Heart left ventricle (tissue), 16 donors: ENCODE measurements around the gene FSTL3. TPM values are rescaled to one million over a fixed set of nuclear protein-coding genes. Genes with fewer than 3 reads are reported as not detected.

Experiments used
- ATAC-seq, 4 donors: fragments of 200-7000 bp; cut with Tn5 transposase; one replicate each; pipeline ENCODE4 v1.9.1; 2020 to 2022; ENCODE audit warnings: moderate library complexity in 4 of 4, mild to moderate bottlenecking in 3 of 4, moderate number of reproducible peaks in 1 of 4
- DNase-seq, 5 donors: peaks; one replicate each; pipeline ENCODE4 v3.0.0-alpha.2; 2020
- H3K27ac ChIP-seq, 12 donors: fragments of 200-600 bp; sonication (generic) in 4 of 12; one replicate each; pipeline versions ENCODE4 v1.5.0 to v1.8.0; 2016 to 2022; ENCODE audit warnings: mild to moderate bottlenecking in 2 of 12
- H3K27me3 ChIP-seq, 9 donors: fragments of 200-600 bp; sonication (generic) in 2 of 9; one replicate each; pipeline versions ENCODE4 v1.5.1 to v1.8.0; 2016 to 2022; ENCODE audit warnings: mild to moderate bottlenecking in 3 of 9
- H3K36me3 ChIP-seq, 9 donors: fragments of 200-600 bp; sonication (generic) in 2 of 9; one replicate each; pipeline versions ENCODE4 v1.5.0 to v1.8.0; 2018 to 2022; ENCODE audit warnings: mild to moderate bottlenecking in 2 of 9
- H3K4me1 ChIP-seq, 12 donors: fragments of 200-600 bp; sonication (generic) in 4 of 12; one replicate each; pipeline versions ENCODE4 v1.5.0 to v1.8.0; 2016 to 2022; ENCODE audit warnings: mild to moderate bottlenecking in 3 of 12
- H3K4me3 ChIP-seq, 12 donors: fragments of 200-600 bp; sonication (generic) in 4 of 12; one replicate each; pipeline versions ENCODE4 v1.5.0 to v1.8.0; 2017 to 2022; ENCODE audit warnings: mild to moderate bottlenecking in 9 of 12, moderate library complexity in 4 of 12
- H3K9me3 ChIP-seq, 12 donors: fragments of 200-600 bp; sonication (generic) in 4 of 12; one replicate each; pipeline versions ENCODE4 v1.5.0 to v1.8.0; 2016 to 2022; ENCODE audit warnings: mild to moderate bottlenecking in 1 of 12
- CTCF ChIP-seq, 12 donors: fragments of 200-600 bp; sonication (generic) in 4 of 12; IDR thresholded peaks; one replicate each; pipeline versions ENCODE4 v1.5.0 to v1.8.0; 2018 to 2022; ENCODE audit warnings: antibody characterized with exemption in 12 of 12, mild to moderate bottlenecking in 5 of 12
- POLR2A ChIP-seq, 2 donors: fragments of 450-650 bp; IDR thresholded peaks; one replicate each; pipeline ENCODE4 v1.6.1; 2017; ENCODE audit warnings: antibody characterized with exemption in 2 of 2, mild to moderate bottlenecking in 2 of 2, moderate library complexity in 2 of 2
- WGBS, 4 donors: extraction: QIAGEN DNeasy Blood & Tissue Kit in 2 of 4; methylation state at CpG; one replicate each; pipeline versions ENCODE4 v1.1.5 to v1.1.7; 2013 to 2018; 5-methylcytosine and 5-hydroxymethylcytosine counted together
- intact Hi-C, 10 donors: fragments of 100-400 bp; cut with DNase I; formaldehyde crosslinking; loops; one replicate each; pipeline versions ENCODE4 v1.11.1 to v1.14.2; 2022
- polyA plus RNA-seq, 2 donors: library from polyadenylated mRNA; stranded (reverse); fragments of 200-250 nt; gene quantifications; one replicate each; pipeline ENCODE4 v1.2.3, GENCODE V29; 2013
- total RNA-seq, 9 donors: library from RNA; depleted of rRNA in 2 of 9; stranded (reverse); fragments of >200 nt in 2 of 9; fragmentation: NEBNext Ultra II Directional in 3 of 9; extraction: Animal tissue kit (Norgen Biotek cat#: 25700) in 3 of 9; gene quantifications; one replicate each; pipeline versions ENCODE4 v1.1.0 to v1.2.4, GENCODE V29; 2016 to 2023
- donor health status: ischemic (EF 13 %, LVEDD 7.1; RV severe dilation, severe dysfunction).
- donor health status: healthy with polysubstance abuse.
- donor health status: DM: no; HTN: yes; CAD: no.
- donor health status: DM: no; HTN: no; CAD: no.
- donor health status: ischemic (EF 25% LVEDD 6.9; RV normal size, moderate dysfunction).
- donor health status: ischemic (EF 25% LVEDD 5.7; RV mildly dilated, moderate dysfunction).
- donor health status: healthy.
- donor health status: DM: yes; HTN: yes; CAD: no.
- donor health status: ischemic (EF 35%, LVEDD 5.7; RV mildly dilated, moderate dysfunction).
- donor health status: nonischemic (EF 11% LVEDD 7.7; RV severe dilation, severe dysfunction).
- donor health status: DM: yes; HTN: yes; CAD: no.
- donor health status: PGD.
- donor health status: ischemic (EF 29% LVEDD 5.4; RV normal size, mild dysfunction).
- donor health status: nonischemic (EF 23%, LVEDD 6.1; RV moderate dilation, normal function).

Gene FSTL3
- total and polyA plus RNA-seq, 11 donors, result 41.7 to 376 (median 119) TPM

- Histone ChIP-seq H3K9me3 (no peaks in the 10 kb centered on the region), H3K36me3 (peaks cover 0 to 10% (median 6%) of the 10 kb centered on the region in 9 donors), H3K27ac (peak overlapping the region in 11 of 12 donors; percentile 4 to 86 (median 77)), H3K4me3 (peak overlapping the region; percentile 57 to 99 (median 96)), H3K27me3 (peaks cover 0 to 6% (median 0%) of the 10 kb centered on the region in 9 donors), H3K4me1 (peaks cover 8 to 33% (median 22%) of the 10 kb centered on the region in 12 donors)
- 26 to 31% (median 26%) methylated on average over 32 of the region's 32 CpGs for WGBS, 4 donors
- intact Hi-C loops, result loop anchor here in 2 of 10 donors (5.0 to 10.0 kb wide), 2 partner anchors 52 to 99 kb away; partner anchors contain the start of gene CDC34 (in 1 of the 2)
- ATAC-seq, result peak in 2 of 4 donors; percentile 1 to 5
- TF ChIP-seq CTCF (IDR thresholded peaks at IDR 0.05) (no peak), POLR2A (IDR thresholded peaks at IDR 0.05) (no peak)
- no peak for DNase-seq
Observed at GRCh38 chr19:633786-634639, 42.2 kb upstream of the FSTL3 start.

DNA sequence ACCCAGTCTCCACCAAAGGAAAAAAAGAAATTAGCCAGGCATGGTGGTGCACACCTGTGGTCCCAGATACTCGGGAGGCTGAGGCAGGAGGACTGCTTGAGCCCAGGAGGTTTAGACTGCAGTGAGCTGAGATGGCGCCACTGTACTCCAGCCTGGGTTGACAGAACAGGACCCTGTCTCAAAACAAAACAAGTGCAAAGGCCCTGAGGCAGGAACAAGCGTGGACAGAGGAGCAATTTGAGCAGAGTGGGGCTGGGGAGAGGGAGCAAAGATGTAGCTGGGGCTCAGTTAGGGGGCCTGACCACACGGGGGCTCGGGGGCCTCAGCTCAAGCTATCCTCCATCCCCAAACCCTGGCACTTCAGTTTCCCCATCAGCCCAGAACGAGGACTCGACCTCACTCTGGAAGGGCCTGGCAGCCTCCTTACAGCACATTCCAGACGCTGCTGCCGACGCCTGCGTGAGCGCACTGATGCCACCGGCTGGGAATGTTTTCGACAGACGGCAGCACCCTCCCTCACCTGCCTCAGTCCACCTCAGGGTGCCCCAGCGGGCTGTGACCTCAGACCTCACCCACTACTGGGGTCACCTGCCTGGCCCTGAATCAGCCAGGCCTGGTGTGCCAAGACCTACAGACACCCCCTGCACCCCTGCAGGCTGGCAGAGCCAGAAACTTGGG, 41.1 kb upstream of the FSTL3 start:
- peaks cover 0 to 5% (median 0%) of the 10 kb centered on the region in 9 donors for H3K36me3 ChIP-seq
- 82 to 88% (median 85%) methylated on average over 16 of the region's 16 CpGs for WGBS, 4 donors
- H3K27me3 ChIP-seq, result peaks cover 0 to 6% (median 0%) of the 10 kb centered on the region in 9 donors
- no peaks in the 10 kb centered on the region for H3K9me3 ChIP-seq
- no peak for TF ChIP-seq POLR2A (IDR thresholded peaks at IDR 0.05)
- TF ChIP-seq CTCF (IDR thresholded peaks at IDR 0.05), result no peak
- no peak for ATAC-seq
- intact Hi-C loops, result loop anchor here in 2 of 10 donors (5.0 to 10.0 kb wide), 2 partner anchors 53 to 100 kb away; partner anchors contain the start of gene CDC34 (in 1 of the 2)
- no peak for DNase-seq
- H3K4me1 ChIP-seq, result peaks cover 8 to 36% (median 26%) of the 10 kb centered on the region in 12 donors
- H3K4me3 ChIP-seq, result no peak overlapping the region
- H3K27ac ChIP-seq, result no peak overlapping the region

- Histone ChIP-seq H3K9me3 (no peaks in the 10 kb centered on the region), H3K4me1 (peaks cover 4 to 21% (median 15%) of the 10 kb centered on the region in 12 donors), H3K36me3 (no peaks in the 10 kb centered on the region), H3K27ac (peak overlapping the region in 1 of 12 donors; percentile 24), H3K4me3 (peak overlapping the region in 10 of 12 donors; percentile 40 to 60 (median 54)), H3K27me3 (peaks cover 0 to 6% (median 0%) of the 10 kb centered on the region in 9 donors)
- DNase-seq (no peak), ATAC-seq (no peak)
- 49 to 79% (median 69%) methylated on average over 11 to 17 of the region's 17 CpGs for WGBS, 4 donors
- intact Hi-C loops, result loop anchor here in 1 of 10 donors (10.0 kb wide), 1 partner anchor 104 kb away; the partner anchor contains the start of gene CDC34
- TF ChIP-seq POLR2A (IDR thresholded peaks at IDR 0.05), result no peak
- no peak for TF ChIP-seq CTCF (IDR thresholded peaks at IDR 0.05)
Observed at GRCh38 chr19:638906-639252, 37.3 kb upstream of the FSTL3 start.
